Uterus (tissue), 4 donors: ENCODE data around the gene PRDM2. TPM values are rescaled to one million over a fixed set of nuclear protein-coding genes. Genes with fewer than 3 reads are reported as not detected.

Experiments
- DNase-seq, 2 donors: peaks; one replicate each; pipeline ENCODE4 v3.0.0-alpha.2; 2019 to 2020
- H3K27ac ChIP-seq, 2 donors: fragments of 200-600 bp; sonication (generic); 1 replicate in 1 of 2; 2 replicates in 1 of 2; pipeline ENCODE4 v1.5.1; 2016 to 2018
- H3K27me3 ChIP-seq, 2 donors: fragments of 200-600 bp; sonication (generic); one replicate each; pipeline ENCODE4 v1.5.1; 2018 to 2019; ENCODE audit warnings: control low read depth in 1 of 2
- H3K36me3 ChIP-seq, 2 donors: fragments of 200-600 bp; sonication (generic); one replicate each; pipeline ENCODE4 v1.5.1; 2019; ENCODE audit warnings: control low read depth in 1 of 2
- H3K4me1 ChIP-seq, 2 donors: fragments of 200-600 bp; sonication (generic); one replicate each; pipeline ENCODE4 v1.5.1; 2018 to 2019; ENCODE audit warnings: control low read depth in 1 of 2
- H3K4me3 ChIP-seq, 2 donors: fragments of 200-600 bp; sonication (generic); 1 replicate in 1 of 2; 2 replicates in 1 of 2; pipeline ENCODE4 v1.5.1; 2018 to 2019; ENCODE audit warnings: mild to moderate bottlenecking in 1 of 2
- H3K9me3 ChIP-seq, 2 donors: fragments of 200-600 bp; sonication (generic); one replicate each; pipeline ENCODE4 v1.5.1; 2019; ENCODE audit warnings: control low read depth in 1 of 2
- POLR2A ChIP-seq, 2 donors: fragments of 450-650 bp; IDR thresholded peaks; one replicate each; pipeline ENCODE4 v1.6.1; 2016; ENCODE audit warnings: antibody characterized with exemption in 2 of 2, mild to moderate bottlenecking in 1 of 2, moderate library complexity in 1 of 2
- intact Hi-C: fragments of 100-400 bp; cut with DNase I; formaldehyde crosslinking; loops from one replicate; pipeline ENCODE4 v1.15.1; 2023; ENCODE audit warnings: low total_unique reads
- total RNA-seq, 4 donors: library from RNA; depleted of rRNA in 3 of 4; stranded (reverse); fragments of >200 nt in 3 of 4; gene quantifications; one replicate each; pipeline versions ENCODE4 v1.1.0 to v1.2.4, GENCODE V29; 2014 to 2023
- TF ChIP-seq, protein P1 (sequence below), 4 experiments: fragments of 200-600 bp in 2 of 4; fragments of 450-650 bp in 2 of 4; sonication (generic) in 2 of 4; IDR thresholded peaks; one replicate each; pipeline ENCODE4 v1.5.1; 2016 to 2019; ENCODE audit warnings: antibody characterized with exemption in 4 of 4, mild to moderate bottlenecking in 2 of 4, moderate library complexity in 1 of 4
- donor health status: DM: yes; HTN: yes; CAD: no.

Gene PRDM2
- total RNA-seq, 4 donors from 2014 or later: 13.1 to 72.8 (median 37.0) TPM

DNA sequence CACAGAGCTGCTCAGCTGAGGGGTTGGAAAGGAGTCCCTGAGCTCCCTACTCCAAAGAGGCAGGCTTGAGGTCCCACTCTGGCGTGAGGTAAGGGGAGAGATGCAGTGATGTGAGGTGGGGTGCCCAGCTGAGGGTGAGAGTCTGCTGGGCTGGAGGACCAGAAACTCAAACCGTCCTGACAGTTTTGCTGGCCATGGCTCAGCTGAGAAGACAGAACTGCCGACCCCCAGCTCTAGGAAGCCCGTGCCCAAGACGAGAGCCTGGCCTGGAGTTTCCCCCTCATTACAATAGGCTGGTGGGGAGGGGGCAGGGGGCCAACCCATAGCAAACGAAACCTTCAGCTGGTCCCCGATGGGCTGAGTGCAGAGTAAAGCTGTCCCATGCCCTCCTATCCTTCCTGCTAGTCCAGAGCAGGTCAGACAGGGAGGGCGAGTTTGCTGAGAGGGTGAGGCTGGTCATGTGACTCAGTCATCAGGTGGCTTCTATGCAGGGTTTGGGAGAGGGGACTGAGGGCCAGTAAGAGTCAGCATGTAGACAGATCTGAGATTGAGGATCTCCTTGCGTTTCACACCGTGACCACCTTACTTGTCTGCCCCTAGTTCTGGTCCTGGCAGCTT is 129.3 kb downstream of the PRDM2 start:
- TF ChIP-seq, protein P1, sequence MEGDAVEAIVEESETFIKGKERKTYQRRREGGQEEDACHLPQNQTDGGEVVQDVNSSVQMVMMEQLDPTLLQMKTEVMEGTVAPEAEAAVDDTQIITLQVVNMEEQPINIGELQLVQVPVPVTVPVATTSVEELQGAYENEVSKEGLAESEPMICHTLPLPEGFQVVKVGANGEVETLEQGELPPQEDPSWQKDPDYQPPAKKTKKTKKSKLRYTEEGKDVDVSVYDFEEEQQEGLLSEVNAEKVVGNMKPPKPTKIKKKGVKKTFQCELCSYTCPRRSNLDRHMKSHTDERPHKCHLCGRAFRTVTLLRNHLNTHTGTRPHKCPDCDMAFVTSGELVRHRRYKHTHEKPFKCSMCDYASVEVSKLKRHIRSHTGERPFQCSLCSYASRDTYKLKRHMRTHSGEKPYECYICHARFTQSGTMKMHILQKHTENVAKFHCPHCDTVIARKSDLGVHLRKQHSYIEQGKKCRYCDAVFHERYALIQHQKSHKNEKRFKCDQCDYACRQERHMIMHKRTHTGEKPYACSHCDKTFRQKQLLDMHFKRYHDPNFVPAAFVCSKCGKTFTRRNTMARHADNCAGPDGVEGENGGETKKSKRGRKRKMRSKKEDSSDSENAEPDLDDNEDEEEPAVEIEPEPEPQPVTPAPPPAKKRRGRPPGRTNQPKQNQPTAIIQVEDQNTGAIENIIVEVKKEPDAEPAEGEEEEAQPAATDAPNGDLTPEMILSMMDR (IDR thresholded peaks at IDR 0.05): no peak
- TF ChIP-seq POLR2A (IDR thresholded peaks at IDR 0.05): no peak
- intact Hi-C loops: no loop called here
- DNase-seq: no peak
- Histone ChIP-seq H3K9me3 (no peaks in the 10 kb centered on the region), H3K4me1 (no peaks in the 10 kb centered on the region), H3K4me3 (no peak overlapping the region), H3K27ac (no peak overlapping the region), H3K27me3 (no peaks in the 10 kb centered on the region), H3K36me3 (no peaks in the 10 kb centered on the region)

DNA sequence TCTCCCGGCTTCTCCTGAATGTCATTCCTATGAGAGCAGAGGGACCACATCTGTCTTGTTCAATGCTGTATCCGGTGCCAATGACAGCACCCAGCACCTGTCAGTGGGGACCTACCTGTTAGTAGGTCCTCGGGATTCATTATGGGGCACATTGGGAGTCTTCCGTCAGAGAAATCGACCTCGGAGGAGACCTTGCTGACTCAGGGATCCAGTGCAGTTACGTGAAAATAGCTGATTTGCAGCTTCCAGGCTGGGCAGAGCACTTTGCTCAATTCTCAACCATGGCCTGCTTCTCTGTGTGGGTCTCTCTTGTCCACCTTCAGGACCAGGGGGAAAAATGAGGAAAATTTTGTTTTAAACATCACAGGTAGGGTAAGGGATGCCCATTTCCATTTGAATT is 130.2 kb downstream of the PRDM2 start:
- Histone ChIP-seq H3K9me3 (no peaks in the 10 kb centered on the region), H3K4me3 (no peak overlapping the region), H3K27me3 (no peaks in the 10 kb centered on the region), H3K4me1 (no peaks in the 10 kb centered on the region), H3K27ac (no peak overlapping the region), H3K36me3 (no peaks in the 10 kb centered on the region)
- DNase-seq: no peak
- no peak for TF ChIP-seq POLR2A (IDR thresholded peaks at IDR 0.05)
- TF ChIP-seq, protein P1 (IDR thresholded peaks at IDR 0.05): no peak
- intact Hi-C loops: no loop called here

DNA sequence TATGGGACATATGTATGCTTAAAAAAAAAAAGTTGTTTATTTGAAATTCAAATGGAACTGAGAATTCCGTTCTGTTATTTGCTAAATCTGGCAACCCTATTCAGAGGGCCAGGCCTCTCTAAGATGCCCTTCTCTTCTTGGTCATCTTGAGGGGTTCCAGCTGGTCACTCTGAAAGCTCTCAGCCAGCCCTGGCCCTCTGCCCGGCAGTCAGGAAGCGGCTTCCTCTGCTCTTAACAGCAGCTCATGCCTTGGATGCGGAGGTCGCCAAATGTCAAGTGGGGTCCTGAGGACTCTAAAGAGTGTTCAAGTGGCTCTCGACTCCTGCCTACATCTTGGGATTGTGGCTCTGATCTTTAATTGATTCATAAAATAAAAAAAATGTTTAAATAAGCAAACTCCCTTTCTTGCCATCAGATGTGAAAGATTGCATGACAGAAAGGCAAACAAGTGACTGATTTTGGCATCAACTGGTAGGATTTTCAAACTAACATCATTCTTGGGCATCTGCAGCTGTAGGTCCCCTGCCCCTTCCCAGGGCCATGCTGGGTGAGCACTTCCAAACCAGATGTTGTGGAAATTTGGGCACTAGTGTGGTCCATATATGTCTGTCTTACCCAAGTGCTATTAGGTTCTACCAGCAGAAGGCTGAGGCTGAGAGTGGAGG is 130.8 kb downstream of the PRDM2 start:
- intact Hi-C loops: no loop called here
- no peaks in the 10 kb centered on the region for H3K27me3 ChIP-seq
- H3K36me3 ChIP-seq: no peaks in the 10 kb centered on the region
- no peaks in the 10 kb centered on the region for H3K4me1 ChIP-seq
- TF ChIP-seq, protein P1 (IDR thresholded peaks at IDR 0.05): no peak
- no peak for TF ChIP-seq POLR2A (IDR thresholded peaks at IDR 0.05)
- H3K4me3 ChIP-seq: no peak overlapping the region
- no peak for DNase-seq
- H3K9me3 ChIP-seq: no peaks in the 10 kb centered on the region
- H3K27ac ChIP-seq: no peak overlapping the region

DNA sequence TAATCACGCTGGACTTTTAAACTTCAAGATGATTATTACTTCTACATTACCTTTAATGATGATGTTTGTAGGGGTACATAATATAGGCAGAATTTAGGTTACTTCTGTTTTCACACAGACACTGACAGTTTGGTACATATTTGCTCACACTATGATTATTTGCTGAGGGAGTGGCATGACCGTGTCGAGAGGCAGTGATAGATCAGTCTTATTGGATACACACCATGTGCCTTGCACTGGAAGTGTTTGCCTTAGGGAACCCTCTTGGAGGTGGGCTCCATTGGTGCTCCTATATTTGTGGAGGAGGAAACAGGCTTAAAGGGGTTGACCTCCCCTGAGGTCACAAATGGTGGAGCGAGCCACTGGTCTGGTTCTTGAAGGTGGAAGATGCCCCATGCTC is 132.1 kb downstream of the PRDM2 start:
- Histone ChIP-seq H3K4me1 (no peaks in the 10 kb centered on the region), H3K27me3 (no peaks in the 10 kb centered on the region), H3K9me3 (no peaks in the 10 kb centered on the region), H3K4me3 (no peak overlapping the region), H3K36me3 (no peaks in the 10 kb centered on the region), H3K27ac (no peak overlapping the region)
- TF ChIP-seq, protein P1 (IDR thresholded peaks at IDR 0.05): no peak
- no peak for TF ChIP-seq POLR2A (IDR thresholded peaks at IDR 0.05)
- no peak for DNase-seq
- intact Hi-C loops: no loop called here

DNA sequence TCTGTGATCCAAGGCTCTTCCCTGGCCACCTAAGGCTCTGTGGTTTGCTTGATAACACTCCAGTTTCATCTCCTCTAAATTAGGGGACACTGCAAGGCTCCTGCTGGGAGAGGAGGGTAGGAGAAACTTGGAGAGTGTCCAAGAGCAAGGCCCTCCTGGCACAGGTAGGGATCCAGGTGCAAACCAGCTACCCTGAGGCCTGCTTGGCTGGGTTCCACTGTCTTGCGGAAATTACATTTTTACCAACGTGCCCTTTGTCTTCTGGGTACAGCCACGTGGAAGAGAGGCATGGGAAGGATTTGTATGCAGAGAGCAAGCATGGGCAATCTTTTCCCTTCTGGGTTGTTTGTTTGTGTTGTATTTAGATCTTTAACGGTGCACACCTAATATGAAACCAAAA is 132.5 kb downstream of the PRDM2 start:
- Histone ChIP-seq H3K27me3 (no peaks in the 10 kb centered on the region), H3K9me3 (no peaks in the 10 kb centered on the region), H3K4me3 (no peak overlapping the region), H3K27ac (no peak overlapping the region), H3K36me3 (no peaks in the 10 kb centered on the region), H3K4me1 (no peaks in the 10 kb centered on the region)
- TF ChIP-seq POLR2A (IDR thresholded peaks at IDR 0.05): no peak
- TF ChIP-seq, protein P1 (IDR thresholded peaks at IDR 0.05): no peak
- intact Hi-C loops: no loop called here
- DNase-seq: no peak
